ENCODE results near the gene CDC42BPG. TPM values are rescaled to one million over a fixed set of nuclear protein-coding genes. Genes with fewer than 3 reads are reported as not detected.
A peak's percentile ranks its signal among the peaks of the same experiment; 100 is the strongest.
"Not testable (repeated sequence)": the region's sequence is repeated elsewhere in the genome, so short reads cannot be mapped to it uniquely, and the experiment has no call there.

CDC42BPG gene
- total RNA-seq, 1 donor: 7.5 TPM

DNA sequence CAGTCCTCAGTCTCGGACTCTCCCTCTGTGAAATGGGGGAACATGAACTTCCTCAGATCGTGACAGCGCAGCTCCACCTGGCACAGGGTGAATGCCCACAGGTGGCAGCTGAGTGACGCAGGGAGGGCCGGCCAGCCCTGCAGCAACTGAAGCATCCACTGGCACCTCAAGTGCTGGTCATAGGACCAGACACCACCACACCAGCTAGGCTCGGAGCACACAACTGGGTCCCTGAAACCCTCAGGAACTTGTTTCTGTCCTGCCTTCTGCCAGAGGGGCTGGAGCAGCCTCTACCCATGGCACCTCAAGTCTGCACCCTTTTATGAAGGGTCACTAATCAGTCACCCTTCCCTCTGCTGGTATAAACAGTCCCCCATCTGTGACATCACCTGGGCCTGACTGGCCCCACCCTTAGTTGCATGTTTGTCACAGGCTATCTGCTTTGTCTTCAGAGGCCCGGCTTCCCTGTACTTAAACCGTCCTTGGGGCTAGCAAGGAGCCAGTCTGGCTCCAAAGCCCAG, 7.4 kb upstream of the CDC42BPG start:
- no peak for DNase-seq (ENCODE audit: low read depth in 2 of 3, low spot score in 2 of 3)

DNA sequence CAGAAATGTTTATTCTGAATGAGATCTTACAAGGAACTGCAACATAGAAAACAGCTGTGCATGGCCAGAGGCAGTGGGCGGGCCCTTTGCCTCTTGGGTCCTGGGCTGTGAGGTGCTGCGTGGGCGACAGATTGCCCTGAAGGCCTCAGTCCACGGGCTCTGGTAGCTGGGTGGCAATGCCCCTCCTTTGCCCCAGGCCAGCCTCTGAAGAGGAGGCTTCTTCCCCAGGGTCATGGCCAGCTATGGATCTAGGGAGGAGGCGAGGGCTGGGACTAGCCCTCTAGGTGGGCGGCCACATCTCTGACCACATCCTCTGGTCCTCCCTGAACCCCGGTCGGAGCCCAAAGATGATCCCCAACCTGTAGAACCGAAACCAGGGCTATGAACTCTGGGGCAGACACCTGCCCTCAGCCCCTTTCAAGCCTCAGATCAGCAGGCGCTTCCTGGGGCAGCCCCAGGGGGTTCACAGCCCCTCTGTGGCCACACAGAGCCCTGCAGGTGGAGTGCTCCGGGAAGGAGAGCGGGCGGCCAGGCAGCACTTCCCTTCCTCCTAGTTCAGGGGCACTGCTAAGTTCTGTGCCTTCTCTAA, 6.6 kb upstream of the CDC42BPG start:
- DNase-seq (ENCODE audit: low read depth in 2 of 3, low spot score in 2 of 3): peak in 2 of 3 donors; percentile 59 to 68

DNA sequence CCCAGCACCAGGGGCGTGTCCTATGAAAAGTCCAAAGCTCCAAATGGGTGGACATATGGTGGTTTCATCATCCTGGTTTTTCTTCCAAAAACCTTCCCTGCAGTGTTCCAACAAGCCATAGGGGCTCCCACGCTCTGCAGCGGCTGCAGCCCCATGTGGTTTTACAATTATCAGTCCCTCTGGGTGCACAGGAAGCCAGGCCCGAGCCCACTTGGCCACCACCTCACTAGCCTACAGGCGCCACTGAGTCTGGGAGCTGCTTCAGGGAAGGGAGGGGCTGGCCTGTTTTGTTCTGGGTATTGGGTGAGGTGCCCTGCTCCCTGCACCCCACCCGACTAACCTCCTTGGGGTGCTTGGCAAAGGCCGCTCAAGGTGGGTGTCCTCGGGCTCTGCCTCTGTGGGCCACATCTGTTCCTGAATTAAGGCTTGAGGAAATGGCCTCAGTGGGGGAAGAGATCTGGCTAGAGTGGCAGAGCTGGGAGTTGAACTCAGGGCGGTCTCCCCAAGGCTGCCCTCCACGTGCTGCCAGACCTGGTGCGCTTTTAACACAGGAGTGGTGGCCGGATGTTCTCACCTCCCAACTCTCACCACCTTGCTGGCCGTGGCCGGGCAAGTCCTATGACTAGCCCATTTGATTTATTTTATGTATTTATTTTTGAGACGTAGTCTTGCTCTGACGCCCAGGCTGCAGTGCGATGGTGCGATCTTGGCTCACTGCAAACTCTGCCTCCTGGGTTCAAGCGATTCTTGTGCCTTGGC, 5.3 kb upstream of the CDC42BPG start:
- no peak for DNase-seq (ENCODE audit: low read depth in 2 of 3, low spot score in 2 of 3)

DNA sequence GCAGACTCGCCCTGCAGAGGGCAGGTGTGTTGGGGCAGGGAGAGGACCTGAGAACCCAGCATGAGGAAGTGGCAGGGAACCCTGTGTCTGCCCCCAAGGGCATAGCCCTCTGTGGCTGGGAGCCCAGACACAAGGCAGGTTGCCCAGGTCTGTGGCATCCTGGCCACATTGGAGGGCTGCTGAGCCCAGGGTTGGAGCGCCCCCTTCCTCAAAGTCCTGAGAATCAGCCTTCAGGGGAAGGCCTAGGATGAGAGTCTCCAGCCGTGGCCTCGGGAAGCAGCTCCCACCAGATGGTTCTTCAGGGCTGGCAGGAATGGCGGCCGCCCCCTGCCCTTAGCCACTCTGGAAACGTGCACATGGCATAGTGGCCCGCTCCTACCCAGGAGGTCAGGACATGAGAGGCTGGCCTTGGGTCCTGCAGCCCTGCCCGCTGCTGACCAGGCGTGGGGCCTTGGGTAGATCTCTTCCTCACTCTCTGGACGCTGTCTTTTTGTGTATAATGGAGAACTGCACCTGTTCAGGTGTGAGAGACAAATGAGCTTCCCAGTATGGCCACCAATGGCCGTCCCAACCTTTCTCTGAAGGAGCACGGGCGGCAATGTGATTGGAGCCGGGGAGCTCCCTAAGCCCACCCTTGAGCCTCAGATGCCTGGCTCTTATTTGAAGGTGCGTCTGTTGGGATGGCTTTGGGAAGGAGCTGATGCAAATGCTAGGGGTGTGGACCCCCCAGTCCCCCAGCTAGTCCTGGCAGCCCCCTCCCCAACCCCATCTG, 4.6 kb upstream of the CDC42BPG start:
- DNase-seq (ENCODE audit: low read depth in 2 of 3, low spot score in 2 of 3): peak in 1 of 3 donors; percentile 46

DNA sequence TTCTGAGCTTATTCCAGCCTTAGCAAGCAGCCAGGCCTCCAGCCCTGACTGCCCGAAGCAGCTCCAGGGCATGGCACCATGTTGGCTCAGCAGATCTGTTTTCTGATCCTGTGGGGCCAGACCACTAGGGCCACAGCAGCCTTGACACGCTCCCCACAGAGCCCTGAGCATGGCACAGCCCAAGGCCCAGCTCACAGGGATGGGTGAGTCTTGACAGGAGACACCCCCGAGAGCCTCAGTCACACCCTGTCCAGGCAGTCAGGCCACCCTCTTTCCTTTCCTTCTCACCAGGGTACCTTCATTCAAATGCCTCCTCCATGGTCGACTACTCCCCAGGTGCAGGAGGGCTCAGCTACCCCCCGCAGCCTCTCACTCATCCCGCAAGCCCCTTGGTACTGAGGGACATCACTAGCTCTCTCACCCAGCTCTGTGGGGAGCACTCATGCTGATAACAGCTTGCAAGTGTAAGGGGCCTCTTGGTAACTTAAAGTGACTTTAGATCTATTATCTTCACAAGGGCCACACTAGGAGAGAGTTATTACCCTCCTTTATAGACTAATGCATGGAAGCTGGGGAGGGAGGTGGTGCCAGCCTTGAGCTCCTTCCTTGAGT, 3.9 kb upstream of the CDC42BPG start:
- no peak for DNase-seq (ENCODE audit: low read depth in 2 of 3, low spot score in 2 of 3)

DNA sequence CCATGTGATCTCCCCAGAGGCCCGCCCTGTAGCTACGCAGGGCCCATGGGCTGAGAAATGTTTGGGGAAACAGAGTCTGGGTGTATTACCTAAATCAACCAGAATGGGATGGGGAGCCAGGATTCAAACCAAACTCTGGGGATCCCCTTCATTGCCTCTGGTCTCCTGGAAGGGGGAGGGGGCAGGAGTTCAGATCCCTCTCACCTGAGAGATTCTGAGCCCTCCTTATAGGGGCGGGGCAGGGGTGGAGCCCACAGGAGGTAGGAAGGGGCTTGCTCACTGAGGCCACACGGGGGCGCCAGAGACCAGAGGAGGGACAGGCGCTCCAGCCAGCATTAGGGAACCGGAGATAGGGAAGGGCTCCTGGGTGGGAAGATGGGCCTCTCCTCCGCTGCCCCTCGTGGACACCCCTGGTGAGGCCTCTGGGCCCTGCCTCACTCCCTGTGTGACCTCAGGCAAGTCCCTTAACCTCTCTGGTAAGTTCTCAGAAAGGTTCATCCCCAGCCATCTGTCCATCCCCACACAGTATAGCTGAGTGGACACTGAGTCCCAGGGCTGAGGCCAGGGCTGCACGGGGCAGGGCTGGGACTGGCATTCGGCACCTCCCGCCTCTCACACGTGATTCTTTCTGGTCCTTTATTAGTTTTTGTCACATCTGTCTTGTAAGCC, 2.7 kb upstream of the CDC42BPG start:
- peak; percentile 87 to 96 (median 90) for DNase-seq (ENCODE audit: low read depth in 2 of 3, low spot score in 2 of 3)

DNA sequence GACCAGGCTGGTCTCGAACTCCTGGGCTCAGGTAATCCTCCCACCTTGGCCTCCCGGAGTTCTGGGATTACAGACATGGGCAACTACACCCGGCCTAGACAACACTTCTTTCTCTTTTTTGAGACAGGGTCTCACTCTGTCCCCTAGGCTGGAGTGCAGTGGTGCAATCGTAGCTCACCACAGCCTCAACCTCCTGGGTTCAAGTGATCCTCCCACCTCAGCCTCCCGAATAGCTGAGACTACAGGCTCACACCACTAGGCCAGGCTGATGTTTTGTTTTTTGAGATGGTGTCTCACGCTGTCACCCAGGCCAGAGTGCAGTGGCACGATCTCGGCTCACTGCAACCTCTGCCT, 1.3 kb upstream of the CDC42BPG start:
- not testable (repeated sequence) for DNase-seq (ENCODE audit: low read depth in 2 of 3, low spot score in 2 of 3)

DNA sequence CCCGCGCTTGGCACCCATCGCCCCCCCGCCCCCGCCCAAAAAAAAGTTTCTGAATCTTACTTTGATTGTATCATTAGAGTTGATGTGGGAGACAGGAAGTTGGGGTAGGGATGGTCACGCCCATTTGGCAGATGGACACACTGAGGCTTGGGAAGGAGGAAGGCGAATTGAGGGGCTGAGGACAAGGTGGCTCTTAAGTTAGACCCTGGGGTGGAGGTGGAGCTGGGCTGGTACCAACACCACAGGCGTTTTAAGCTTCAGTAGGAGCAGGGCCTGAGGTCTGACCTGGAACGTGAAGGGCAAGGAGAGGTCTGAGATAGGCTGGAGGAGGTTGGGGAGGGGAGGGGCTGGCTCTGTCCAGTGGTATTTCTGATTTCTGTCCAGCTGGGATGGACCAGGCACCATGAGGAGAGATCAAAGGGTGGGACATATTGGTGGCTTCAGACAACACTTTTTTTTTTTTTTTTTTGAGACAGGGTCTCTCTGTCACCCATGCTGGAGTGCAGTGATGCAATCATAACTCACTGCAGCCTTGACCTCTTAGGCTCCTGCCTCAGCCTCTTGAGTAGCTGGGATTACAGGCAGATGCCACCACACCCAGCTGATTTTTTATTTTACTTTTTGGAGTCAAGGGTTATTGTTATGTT, 799 bp upstream of the CDC42BPG start:
- DNase-seq (ENCODE audit: low read depth in 2 of 3, low spot score in 2 of 3): no peak

DNA sequence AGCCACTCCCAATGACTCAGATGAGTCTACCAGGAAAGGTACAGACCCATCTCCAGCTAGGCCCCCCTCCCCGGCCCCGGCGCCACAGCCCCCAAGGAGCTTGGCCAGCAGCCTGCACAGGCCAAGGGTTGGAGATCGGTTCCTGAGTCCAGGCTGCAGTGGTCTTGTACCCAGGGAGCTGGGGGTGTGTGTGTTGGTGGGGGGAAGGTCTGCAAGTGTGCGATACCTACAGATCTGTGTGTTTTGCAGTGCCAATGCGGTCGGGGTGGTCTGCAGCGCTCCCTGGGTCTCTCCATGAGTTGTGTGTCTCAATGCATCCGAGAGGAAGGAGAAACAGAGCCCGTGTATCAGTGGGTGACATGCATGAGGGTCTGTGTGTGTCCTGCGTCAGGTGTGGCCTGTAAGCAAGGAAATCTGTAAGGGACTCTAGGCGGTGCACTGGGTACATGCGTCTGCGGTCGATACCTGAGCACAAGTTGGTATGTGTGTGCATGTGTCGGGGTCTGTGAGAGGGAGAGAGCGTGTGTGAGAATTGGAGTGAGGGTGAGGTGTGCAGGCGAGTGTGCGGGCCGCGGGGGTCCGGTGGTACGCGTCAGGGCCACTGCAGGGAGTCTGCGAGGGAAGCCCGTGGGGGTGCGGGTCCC, 645 bp downstream of the CDC42BPG start:
- no peak for DNase-seq (ENCODE audit: low read depth in 2 of 3, low spot score in 2 of 3)

DNA sequence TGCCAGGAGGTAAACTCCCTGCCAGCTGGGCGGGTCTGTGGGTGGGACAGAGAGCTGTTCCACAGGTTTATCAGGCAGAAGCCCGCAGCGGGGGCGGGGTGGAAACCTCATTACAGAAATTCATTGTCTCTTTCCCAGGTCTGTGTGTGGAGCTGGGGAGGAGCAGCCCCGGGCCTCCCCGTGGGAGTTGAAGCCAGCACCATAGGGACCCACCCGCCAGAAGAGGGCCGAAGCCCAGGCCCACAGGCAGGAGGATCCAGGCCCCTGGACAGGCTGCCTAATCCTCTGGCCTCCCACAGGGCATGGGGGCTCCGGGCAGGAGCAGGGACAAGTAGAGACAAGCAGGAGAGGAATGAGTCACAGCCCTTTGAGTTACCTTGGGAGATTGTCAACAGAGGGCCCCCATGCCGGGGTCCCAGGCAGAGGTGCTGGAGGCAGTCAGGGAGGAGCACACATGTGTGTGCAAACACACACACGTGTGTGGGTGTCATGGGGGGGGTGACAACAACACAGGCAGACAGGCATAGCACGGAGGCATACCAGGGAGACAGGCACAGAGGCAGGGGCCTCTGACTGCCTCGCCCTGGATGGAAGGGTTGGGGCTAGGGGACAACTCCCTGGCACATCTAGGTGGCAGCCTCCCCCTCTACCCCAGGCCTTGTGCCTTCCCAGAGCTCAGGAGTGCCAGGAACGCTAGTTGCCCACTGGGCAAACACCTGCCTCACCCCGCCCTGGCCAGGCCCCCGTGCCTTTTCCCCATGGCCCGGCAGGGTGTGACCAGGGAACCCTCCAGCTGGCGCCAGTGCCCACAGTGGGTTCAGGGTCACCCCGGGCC, 1.4 kb downstream of the CDC42BPG start:
- DNase-seq (ENCODE audit: low read depth in 2 of 3, low spot score in 2 of 3): no peak

DNA sequence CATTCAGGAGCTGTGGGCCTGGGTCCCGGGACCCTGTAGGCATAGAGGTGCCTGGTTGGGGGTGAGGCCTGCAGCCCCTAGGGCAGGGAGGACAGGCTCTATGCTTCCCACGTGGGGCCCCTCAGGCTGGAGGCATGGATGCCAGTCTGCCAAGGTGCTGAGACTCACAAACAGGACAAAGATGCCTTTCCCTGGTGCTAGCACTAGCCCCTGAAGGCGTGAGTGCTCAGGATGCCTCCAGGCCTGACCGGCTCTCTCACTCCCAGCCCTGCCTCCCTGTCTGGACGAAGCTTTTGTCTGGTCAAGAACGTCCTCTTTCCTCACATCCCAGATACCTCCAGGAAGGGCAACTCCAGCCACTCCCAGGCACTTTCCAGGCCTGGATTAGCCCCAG, 2.1 kb downstream of the CDC42BPG start:
- no peak for DNase-seq (ENCODE audit: low read depth in 2 of 3, low spot score in 2 of 3)

DNA sequence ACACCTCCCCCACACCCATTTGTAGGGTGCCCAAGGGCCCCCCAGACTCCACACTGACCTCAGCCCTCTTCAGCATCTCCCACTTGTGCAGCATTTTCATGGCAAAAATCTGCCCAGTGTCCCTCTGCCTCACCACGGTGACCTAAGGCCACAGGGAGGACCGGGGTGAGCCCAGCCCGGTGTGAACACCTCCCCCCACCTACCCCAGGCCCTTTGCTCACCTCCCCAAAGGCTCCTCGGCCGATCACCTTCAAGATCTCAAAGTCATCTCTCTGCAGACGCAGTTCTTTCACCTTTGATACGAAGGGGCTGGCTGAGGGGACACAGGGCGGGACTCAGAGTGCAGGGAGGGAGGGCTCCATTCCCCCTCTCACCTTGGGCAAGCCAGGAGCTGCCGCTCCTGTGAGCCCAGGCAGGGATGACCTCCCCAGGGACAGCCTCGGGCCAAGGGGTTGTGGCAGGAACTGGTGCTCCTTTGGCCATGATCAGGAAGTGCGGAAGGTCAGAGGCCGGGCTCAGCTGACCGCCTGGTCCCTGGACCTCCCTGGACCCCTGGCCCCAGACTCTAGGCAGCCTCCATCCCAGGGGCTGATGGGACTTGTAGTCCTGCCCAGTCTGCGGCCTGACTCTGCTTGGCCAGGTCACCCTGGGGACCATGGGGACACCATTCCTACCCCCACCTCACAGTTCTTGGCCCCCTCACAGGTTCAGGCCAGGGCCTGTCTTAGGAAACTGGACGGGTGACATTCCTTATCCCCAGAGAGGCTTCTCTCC, 2.7 kb downstream of the CDC42BPG start:
- DNase-seq (ENCODE audit: low read depth in 2 of 3, low spot score in 2 of 3): no peak

DNA sequence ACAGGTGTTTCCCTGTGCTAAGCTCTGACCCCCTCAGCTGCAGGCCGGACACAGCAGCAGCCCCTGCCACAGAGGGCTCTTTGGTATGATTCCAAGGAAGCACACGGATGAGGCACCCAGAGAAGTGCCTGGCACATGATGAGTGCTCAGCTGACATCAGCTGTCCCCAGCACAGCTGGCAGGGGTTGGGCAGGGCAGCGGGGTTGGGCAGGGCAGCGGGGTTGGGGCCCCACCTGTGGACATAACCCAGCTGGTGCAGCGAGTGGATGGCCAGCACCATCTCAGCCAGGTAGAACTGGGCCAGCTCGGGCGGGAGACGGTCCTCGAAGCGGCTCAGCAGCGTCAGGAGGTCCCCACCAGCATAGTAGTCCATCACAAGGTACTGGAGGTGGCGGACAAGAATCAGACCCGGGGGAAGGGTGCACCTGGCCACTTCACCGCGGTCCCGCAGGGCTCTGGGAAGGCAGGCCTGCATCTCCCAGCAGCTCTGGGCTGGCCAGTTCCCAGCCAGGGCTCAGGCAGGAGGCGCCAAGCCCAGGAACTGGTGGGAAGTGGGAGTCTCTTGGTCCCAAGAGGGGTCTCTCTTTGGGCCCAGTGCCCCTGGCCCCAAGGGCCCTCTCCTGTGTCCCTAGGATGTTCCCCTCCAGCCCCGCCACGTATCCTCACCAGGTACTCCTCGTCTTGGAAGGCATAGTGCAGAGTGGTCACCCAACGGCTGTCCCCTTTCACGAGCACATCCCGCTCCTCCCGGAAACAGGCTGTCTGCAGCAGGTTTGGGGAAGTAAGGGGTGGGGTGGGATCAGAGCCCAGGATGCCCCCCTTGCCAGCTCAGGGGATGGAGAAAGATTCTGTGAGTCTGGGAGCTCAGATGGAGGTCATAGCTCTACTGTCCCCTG, 4.3 kb downstream of the CDC42BPG start:
- DNase-seq (ENCODE audit: low read depth in 2 of 3, low spot score in 2 of 3): no peak

DNA sequence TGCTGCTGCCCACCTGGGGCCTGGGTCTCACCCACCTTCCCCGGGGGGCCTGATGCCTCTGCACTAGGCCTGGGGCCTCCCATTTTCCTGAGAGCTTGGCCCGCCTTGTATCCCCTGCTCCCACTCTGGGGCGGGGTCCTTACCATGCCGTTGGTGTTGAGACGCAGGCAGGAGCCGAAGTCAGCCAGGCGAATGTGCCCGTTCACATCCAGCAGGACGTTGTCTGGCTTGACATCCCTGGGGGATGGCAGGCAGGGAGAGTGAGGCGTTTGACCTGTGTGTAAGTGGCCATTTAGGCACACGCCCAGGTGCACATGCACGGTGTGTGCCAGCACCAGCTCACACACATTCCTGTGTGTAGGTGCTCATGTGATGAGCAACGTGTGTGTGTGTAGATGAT, 5.1 kb downstream of the CDC42BPG start:
- DNase-seq (ENCODE audit: low read depth in 2 of 3, low spot score in 2 of 3): no peak

DNA sequence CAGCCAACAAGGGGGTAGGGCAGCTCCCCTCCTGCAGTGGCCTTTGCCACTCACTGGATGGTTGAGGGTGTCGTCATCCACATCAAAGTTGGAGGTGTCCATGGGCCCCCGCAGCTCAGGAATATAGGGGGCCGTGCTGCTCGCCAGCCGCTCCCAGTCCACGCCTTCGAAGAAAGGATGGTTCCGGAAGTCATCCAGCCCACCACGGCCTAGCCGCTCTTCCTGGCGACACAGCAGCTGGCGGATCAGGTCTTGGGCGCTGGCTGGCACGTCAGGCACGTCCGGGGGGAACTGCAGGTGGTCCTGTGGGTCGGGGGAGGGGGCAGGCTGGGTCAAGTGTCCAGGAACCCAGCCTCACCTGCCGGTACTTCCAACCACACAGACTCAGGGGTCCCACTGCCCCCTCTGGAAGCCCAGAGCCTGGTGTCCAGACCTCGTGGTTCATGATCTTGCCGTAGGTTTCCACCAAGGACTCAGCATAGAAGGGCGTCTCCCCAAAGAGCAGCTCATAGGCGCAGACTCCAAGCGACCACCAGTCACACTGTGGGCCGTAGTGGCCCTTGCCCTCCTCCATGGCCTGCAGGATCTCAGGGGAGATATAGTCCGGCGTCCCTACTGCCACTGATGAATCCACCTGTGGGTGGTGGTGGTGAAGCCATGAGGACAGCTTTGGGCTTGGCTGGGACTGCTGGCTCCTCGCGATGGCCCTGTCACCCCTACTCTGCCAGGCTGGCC, 5.7 kb downstream of the CDC42BPG start:
- no peak for DNase-seq (ENCODE audit: low read depth in 2 of 3, low spot score in 2 of 3)

DNA sequence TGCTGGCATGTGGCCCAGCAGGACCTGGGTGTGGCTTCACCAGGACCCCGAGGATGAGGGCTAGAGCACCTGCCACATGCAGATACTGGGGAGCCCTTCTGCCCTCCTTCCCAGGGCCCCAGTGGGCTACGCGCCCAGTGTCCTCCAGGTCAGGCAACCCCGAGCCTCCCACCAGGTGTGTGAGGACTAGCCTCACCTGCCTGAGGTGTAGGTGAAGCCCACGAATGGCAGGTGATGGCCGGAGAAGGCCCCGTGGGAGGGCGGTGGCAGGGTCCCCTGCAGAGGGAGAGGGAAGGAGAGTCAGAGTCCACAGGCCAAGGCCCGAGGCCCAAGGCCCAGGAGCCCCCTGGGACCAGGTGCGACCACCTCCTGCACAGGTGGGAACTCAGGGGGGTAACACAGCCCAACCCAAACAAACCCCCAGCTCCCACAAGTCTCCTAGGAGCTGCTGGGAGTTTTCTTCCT, 6.5 kb downstream of the CDC42BPG start:
- no peak for DNase-seq (ENCODE audit: low read depth in 2 of 3, low spot score in 2 of 3)
